Globus pallidus (tissue), 1 donor: ENCODE data around the gene IQCK.
"Not testable (repeated sequence)": the region's sequence is repeated elsewhere in the genome, so short reads cannot be mapped to it uniquely, and the experiment has no call there.

Experiments used
- DNase-seq: peaks from one replicate; pipeline ENCODE4 v3.0.0-alpha.2; 2015; ENCODE audit warnings: low spot score

Gene IQCK

GRCh38 chr16:19717741-19718623 is at the start of gene IQCK, which contains the start of gene KNOP1:
Gene IQCK, plus strand, starts transcription at chr16:19718271. Its CDS starts 36 bp downstream, at chr16:19718307.
Gene KNOP1, minus strand, starts transcription at chr16:19718227. Its CDS starts 3,192 bp downstream, at chr16:19715035.
- DNase-seq = peak; percentile 88

GRCh38 chr16:19672378-19672777 is 45.7 kb upstream of the IQCK start:
- no peak for DNase-seq

- no peak for DNase-seq
Measured at GRCh38 chr16:19674485-19674884, 43.6 kb upstream of the IQCK start.

- no peak for DNase-seq
Measured at GRCh38 chr16:19677402-19677801, 40.7 kb upstream of the IQCK start.

GRCh38 chr16:19678804-19679203 is 39.3 kb upstream of the IQCK start:
- no peak for DNase-seq

GRCh38 chr16:19679281-19679680 is 38.8 kb upstream of the IQCK start:
- not testable (repeated sequence) for DNase-seq

GRCh38 chr16:19680881-19681340 is 37.2 kb upstream of the IQCK start:
- no peak for DNase-seq

- DNase-seq = no peak
Measured at GRCh38 chr16:19681637-19682036, 36.4 kb upstream of the IQCK start.

GRCh38 chr16:19683453-19684236 is 34.4 kb upstream of the IQCK start:
- no peak for DNase-seq

- no peak for DNase-seq
Measured at GRCh38 chr16:19685176-19685575, 32.9 kb upstream of the IQCK start.

- no peak for DNase-seq
Measured at GRCh38 chr16:19687279-19687678, 30.8 kb upstream of the IQCK start.

- DNase-seq = no peak
Measured at GRCh38 chr16:19688396-19689024, 29.6 kb upstream of the IQCK start.

GRCh38 chr16:19689342-19689741 is 28.7 kb upstream of the IQCK start:
- DNase-seq = no peak

- no peak for DNase-seq
Measured at GRCh38 chr16:19690196-19690595, 27.9 kb upstream of the IQCK start.

- peak; percentile 73 for DNase-seq
Measured at GRCh38 chr16:19691161-19691711, 26.8 kb upstream of the IQCK start.

GRCh38 chr16:19694989-19695388 is 23.1 kb upstream of the IQCK start:
- no peak for DNase-seq

GRCh38 chr16:19696328-19696727 is 21.7 kb upstream of the IQCK start:
- no peak for DNase-seq

GRCh38 chr16:19696961-19697360 is 21.1 kb upstream of the IQCK start:
- no peak for DNase-seq

GRCh38 chr16:19697756-19698318 is 20.2 kb upstream of the IQCK start:
- DNase-seq = no peak

GRCh38 chr16:19698480-19699465 is 19.3 kb upstream of the IQCK start:
- no peak for DNase-seq
